ENCODE results near the gene GRID2.

The GRID2 gene

DNA sequence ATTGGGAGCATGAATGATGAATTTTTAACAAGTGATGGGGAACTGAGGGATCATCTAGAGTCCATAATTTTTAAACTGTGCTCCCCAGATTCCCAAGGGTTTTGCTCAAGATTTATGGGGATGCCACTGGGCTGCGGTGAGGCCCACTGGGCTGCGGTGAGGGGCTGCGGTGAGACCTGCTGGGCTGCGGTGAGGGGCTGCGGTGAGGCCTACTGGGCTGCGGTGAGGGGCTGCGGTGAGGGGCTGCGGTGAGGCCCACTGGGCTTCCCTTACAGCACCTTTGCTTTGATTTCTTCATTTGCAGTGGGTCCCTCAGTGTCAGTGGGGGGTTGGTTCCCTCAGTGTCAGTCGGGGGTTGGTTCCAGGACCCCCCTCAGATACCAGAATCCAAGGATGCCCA is 1477.4 kb downstream of the GRID2 start:
- H3K4me1 ChIP-seq (ENCODE audit: control insufficient read depth in 1 of 2, insufficient read depth in 2 of 2, low read length in 2 of 2): peaks cover 0 to 2% of the 10 kb centered on the region in 2 experiments
- H4K91ac ChIP-seq (ENCODE audit: low read depth, low read length): no peak overlapping the region
- no peak overlapping the region for H3K4ac ChIP-seq (ENCODE audit: low read depth, low read length)
- no peak overlapping the region for H2BK12ac ChIP-seq (ENCODE audit: low read length)
- H3K4me2 ChIP-seq (ENCODE audit: low read length): no peak overlapping the region
- WGBS (ENCODE audit: extremely low coverage, insufficient coverage, insufficient read length): no CpG with 5 or more reads among the region's 9 CpGs
- H3K4me3 ChIP-seq (ENCODE audit: low read depth, low read length): no peak overlapping the region
- H3K36me3 ChIP-seq (ENCODE audit: control insufficient read depth in 1 of 2, insufficient read depth in 2 of 2, low read length in 2 of 2): no peaks in the 10 kb centered on the region
- no peak overlapping the region for H3K18ac ChIP-seq (ENCODE audit: low read length)
- H3K79me2 ChIP-seq (ENCODE audit: control insufficient read depth, insufficient read depth, low read length, poor library complexity): no peaks in the 10 kb centered on the region
- no peaks in the 10 kb centered on the region for H3K79me1 ChIP-seq (ENCODE audit: low read length)
- H2BK5ac ChIP-seq (ENCODE audit: low read depth, low read length, poor library complexity): no peak overlapping the region
- H3K27ac ChIP-seq (ENCODE audit: low read depth, low read length): no peak overlapping the region
- no peak overlapping the region for H3K14ac ChIP-seq (ENCODE audit: low read length)
- H2BK120ac ChIP-seq (ENCODE audit: insufficient read depth, low read length, poor library complexity): no peak overlapping the region
- no peak overlapping the region for H2AFZ ChIP-seq (ENCODE audit: insufficient read depth, low read length, poor library complexity)
- H4K12ac ChIP-seq (ENCODE audit: low read depth, low read length): no peak overlapping the region
- no peaks in the 10 kb centered on the region for H3K9me3 ChIP-seq (ENCODE audit: insufficient read depth, low read depth, low read length)
- no peak for DNase-seq
- H4K8ac ChIP-seq (ENCODE audit: low read depth, low read length): no peak overlapping the region
- H3K9ac ChIP-seq (ENCODE audit: low read length): no peak overlapping the region
- H3K23ac ChIP-seq (ENCODE audit: low read length): no peak overlapping the region
- H3K27me3 ChIP-seq (ENCODE audit: insufficient read depth, low read length): no peaks in the 10 kb centered on the region
- H2AK5ac ChIP-seq (ENCODE audit: low read length): no peak overlapping the region

DNA sequence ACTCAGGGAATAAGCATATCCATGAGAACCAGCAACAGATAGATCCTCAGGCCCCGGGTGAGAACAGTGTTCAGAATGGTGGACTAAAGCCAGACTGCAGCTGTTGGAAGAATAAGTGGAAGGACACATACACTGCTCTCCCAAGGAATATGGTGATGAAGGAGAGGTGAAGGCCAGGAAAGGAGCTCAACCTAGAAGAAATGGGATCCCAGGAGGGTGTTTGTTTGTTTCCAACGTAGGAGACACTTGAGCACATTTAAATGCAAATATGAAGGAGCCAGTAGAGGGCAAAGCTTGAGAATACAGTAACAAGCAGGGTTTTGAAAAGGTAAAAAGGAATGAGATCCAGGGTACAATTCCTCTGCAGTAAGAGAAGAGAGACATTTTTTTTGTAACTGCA is 1482.4 kb downstream of the GRID2 start:
- Histone ChIP-seq H3K79me1 (ENCODE audit: low read length) (no peaks in the 10 kb centered on the region), H2BK12ac (ENCODE audit: low read length) (no peak overlapping the region), H3K4ac (ENCODE audit: low read depth, low read length) (no peak overlapping the region), H3K18ac (ENCODE audit: low read length) (no peak overlapping the region), H3K4me1 (ENCODE audit: control insufficient read depth in 1 of 2, insufficient read depth in 2 of 2, low read length in 2 of 2) (no peaks in the 10 kb centered on the region), H3K23ac (ENCODE audit: low read length) (no peak overlapping the region), H2AK5ac (ENCODE audit: low read length) (no peak overlapping the region), H2AFZ (ENCODE audit: insufficient read depth, low read length, poor library complexity) (no peak overlapping the region), H3K27me3 (ENCODE audit: insufficient read depth, low read length) (no peaks in the 10 kb centered on the region), H2BK120ac (ENCODE audit: insufficient read depth, low read length, poor library complexity) (no peak overlapping the region), H3K79me2 (ENCODE audit: control insufficient read depth, insufficient read depth, low read length, poor library complexity) (no peaks in the 10 kb centered on the region), H3K9me3 (ENCODE audit: insufficient read depth, low read depth, low read length) (no peaks in the 10 kb centered on the region), H4K91ac (ENCODE audit: low read depth, low read length) (no peak overlapping the region), H3K4me2 (ENCODE audit: low read length) (no peak overlapping the region), H3K27ac (ENCODE audit: low read depth, low read length) (no peak overlapping the region), H2BK5ac (ENCODE audit: low read depth, low read length, poor library complexity) (no peak overlapping the region), H4K12ac (ENCODE audit: low read depth, low read length) (no peak overlapping the region), H3K36me3 (ENCODE audit: control insufficient read depth in 1 of 2, insufficient read depth in 2 of 2, low read length in 2 of 2) (no peaks in the 10 kb centered on the region), H3K4me3 (ENCODE audit: low read depth, low read length) (no peak overlapping the region), H4K8ac (ENCODE audit: low read depth, low read length) (no peak overlapping the region), H3K14ac (ENCODE audit: low read length) (no peak overlapping the region), H3K9ac (ENCODE audit: low read length) (no peak overlapping the region)
- DNase-seq: no peak
- WGBS (ENCODE audit: extremely low coverage, insufficient coverage, insufficient read length): no CpG with 5 or more reads among the region's 2 CpGs

DNA sequence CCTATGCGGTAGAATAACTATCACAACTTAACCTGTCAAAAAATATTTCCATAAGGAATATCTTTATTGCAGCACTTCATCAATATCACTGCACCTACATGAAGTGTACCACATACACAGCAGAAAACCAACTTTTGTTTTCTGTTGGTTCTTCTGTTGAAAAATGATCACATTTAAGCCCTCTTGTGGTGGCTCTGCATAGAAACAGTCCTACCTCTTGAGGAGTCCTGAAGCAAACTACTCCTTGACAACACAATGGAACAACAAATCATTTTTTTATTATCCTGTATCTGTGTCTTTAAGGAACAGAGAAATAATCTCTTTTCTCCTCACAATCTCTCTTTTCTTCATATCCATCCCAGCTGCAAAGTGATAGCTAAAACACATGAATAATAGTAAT is 1484.9 kb downstream of the GRID2 start:
- Histone ChIP-seq H3K23ac (ENCODE audit: low read length) (no peak overlapping the region), H3K27me3 (ENCODE audit: insufficient read depth, low read length) (no peaks in the 10 kb centered on the region), H3K79me1 (ENCODE audit: low read length) (no peaks in the 10 kb centered on the region), H3K27ac (ENCODE audit: low read depth, low read length) (no peak overlapping the region), H3K4me3 (ENCODE audit: low read depth, low read length) (no peak overlapping the region), H3K79me2 (ENCODE audit: control insufficient read depth, insufficient read depth, low read length, poor library complexity) (no peaks in the 10 kb centered on the region), H3K18ac (ENCODE audit: low read length) (no peak overlapping the region), H3K4me2 (ENCODE audit: low read length) (no peak overlapping the region), H3K9me3 (ENCODE audit: insufficient read depth, low read depth, low read length) (no peaks in the 10 kb centered on the region), H3K4me1 (ENCODE audit: control insufficient read depth in 1 of 2, insufficient read depth in 2 of 2, low read length in 2 of 2) (no peaks in the 10 kb centered on the region), H3K4ac (ENCODE audit: low read depth, low read length) (no peak overlapping the region), H2AFZ (ENCODE audit: insufficient read depth, low read length, poor library complexity) (no peak overlapping the region), H4K91ac (ENCODE audit: low read depth, low read length) (no peak overlapping the region), H4K8ac (ENCODE audit: low read depth, low read length) (no peak overlapping the region), H4K12ac (ENCODE audit: low read depth, low read length) (no peak overlapping the region), H2BK5ac (ENCODE audit: low read depth, low read length, poor library complexity) (no peak overlapping the region), H2BK120ac (ENCODE audit: insufficient read depth, low read length, poor library complexity) (no peak overlapping the region), H3K14ac (ENCODE audit: low read length) (no peak overlapping the region), H2BK12ac (ENCODE audit: low read length) (no peak overlapping the region), H2AK5ac (ENCODE audit: low read length) (no peak overlapping the region), H3K36me3 (ENCODE audit: control insufficient read depth in 1 of 2, insufficient read depth in 2 of 2, low read length in 2 of 2) (no peaks in the 10 kb centered on the region), H3K9ac (ENCODE audit: low read length) (no peak overlapping the region)
- peak in 1 of 2 donors; percentile 36 for DNase-seq
- no CpG with 5 or more reads among the region's 1 CpG for WGBS (ENCODE audit: extremely low coverage, insufficient coverage, insufficient read length)

DNA sequence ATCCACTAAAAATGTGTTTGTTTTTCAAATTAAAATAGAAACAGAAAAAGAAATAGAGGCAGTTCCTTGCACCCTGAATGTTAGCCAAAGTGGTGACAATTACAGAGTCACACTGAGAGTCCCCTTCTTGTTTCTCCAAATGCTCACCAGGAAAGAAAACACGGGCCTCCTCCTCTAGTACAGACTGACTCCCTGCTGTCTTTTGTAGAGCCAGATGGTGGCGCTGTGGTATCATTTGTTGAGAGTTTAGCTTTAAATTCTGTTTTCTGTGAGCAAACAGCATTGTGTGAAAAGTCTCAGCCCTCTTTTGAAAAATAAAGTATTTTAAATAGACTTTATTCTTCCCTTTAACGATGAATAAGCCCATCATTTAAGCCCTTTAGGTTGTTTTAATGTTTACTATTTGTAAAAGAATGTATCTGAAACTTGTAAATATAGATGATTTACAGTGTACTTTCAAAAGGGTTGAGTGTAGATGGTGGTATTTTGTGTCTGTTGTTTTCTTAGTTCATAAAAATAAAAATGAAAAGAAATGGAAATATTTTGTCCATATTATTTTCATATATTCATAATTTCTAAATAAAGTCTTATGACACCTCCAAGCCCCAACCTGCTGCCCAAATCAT is 1487.9 kb downstream of the GRID2 start:
- Histone ChIP-seq H3K23ac (ENCODE audit: low read length) (no peak overlapping the region), H2BK12ac (ENCODE audit: low read length) (no peak overlapping the region), H3K9ac (ENCODE audit: low read length) (no peak overlapping the region), H3K4me2 (ENCODE audit: low read length) (no peak overlapping the region), H3K4me1 (ENCODE audit: control insufficient read depth in 1 of 2, insufficient read depth in 2 of 2, low read length in 2 of 2) (no peaks in the 10 kb centered on the region), H2BK120ac (ENCODE audit: insufficient read depth, low read length, poor library complexity) (no peak overlapping the region), H3K4me3 (ENCODE audit: low read depth, low read length) (no peak overlapping the region), H3K27ac (ENCODE audit: low read depth, low read length) (no peak overlapping the region), H3K79me2 (ENCODE audit: control insufficient read depth, insufficient read depth, low read length, poor library complexity) (no peaks in the 10 kb centered on the region), H4K12ac (ENCODE audit: low read depth, low read length) (no peak overlapping the region), H4K8ac (ENCODE audit: low read depth, low read length) (no peak overlapping the region), H2AK5ac (ENCODE audit: low read length) (no peak overlapping the region), H3K36me3 (ENCODE audit: control insufficient read depth in 1 of 2, insufficient read depth in 2 of 2, low read length in 2 of 2) (no peaks in the 10 kb centered on the region), H2AFZ (ENCODE audit: insufficient read depth, low read length, poor library complexity) (no peak overlapping the region), H3K79me1 (ENCODE audit: low read length) (no peaks in the 10 kb centered on the region), H3K9me3 (ENCODE audit: insufficient read depth, low read depth, low read length) (no peaks in the 10 kb centered on the region), H2BK5ac (ENCODE audit: low read depth, low read length, poor library complexity) (no peak overlapping the region), H3K14ac (ENCODE audit: low read length) (no peak overlapping the region), H3K27me3 (ENCODE audit: insufficient read depth, low read length) (no peaks in the 10 kb centered on the region), H4K91ac (ENCODE audit: low read depth, low read length) (no peak overlapping the region), H3K18ac (ENCODE audit: low read length) (no peak overlapping the region), H3K4ac (ENCODE audit: low read depth, low read length) (no peak overlapping the region)
- WGBS (ENCODE audit: extremely low coverage, insufficient coverage, insufficient read length): no CpG with 5 or more reads among the region's 3 CpGs
- DNase-seq: peak; percentile 41 to 80

Data from trophoblast cell (in vitro differentiated cells and primary cell).